ENCODE data around the gene MMS19. TPM values are rescaled to one million over a fixed set of nuclear protein-coding genes. Genes with fewer than 3 reads are reported as not detected.
"Not testable (repeated sequence)": the region's sequence is repeated elsewhere in the genome, so short reads cannot be mapped to it uniquely, and the experiment has no call there.

MMS19 gene
- total RNA-seq, 4 donors from 2014 or later, result 44.6 to 87.7 (median 73.7) TPM

DNA sequence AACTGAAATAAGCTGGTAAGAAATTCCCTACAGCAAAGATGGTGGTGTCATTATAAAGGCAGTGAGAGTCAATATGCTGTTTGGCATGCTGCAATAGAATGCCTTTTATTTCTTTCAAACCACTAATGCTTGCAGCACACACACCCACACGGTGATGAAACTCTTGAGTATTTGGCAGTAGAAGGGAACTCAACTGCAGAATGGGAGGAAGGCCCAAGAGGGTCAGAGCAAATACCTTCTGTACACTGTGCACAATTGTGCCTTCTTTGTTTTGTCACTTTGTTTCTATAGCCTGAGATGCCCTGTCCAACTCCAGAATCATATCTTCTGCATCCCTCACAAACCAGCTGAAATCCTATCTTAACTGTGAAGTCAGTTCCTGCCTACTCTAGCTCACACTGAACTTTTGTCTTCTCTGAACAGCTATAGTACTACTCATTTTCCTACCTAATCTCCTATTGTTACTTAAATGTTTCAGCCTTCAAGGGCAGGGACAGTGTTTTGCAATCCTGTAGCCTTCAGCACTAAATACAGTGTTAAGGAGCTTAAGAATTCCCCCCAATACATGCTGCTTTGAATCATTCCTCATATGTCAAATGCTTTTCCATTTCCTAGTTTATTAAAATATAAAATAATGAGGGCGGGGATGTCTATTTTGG, 22.2 kb downstream of the MMS19 start:
- DNase-seq, result no peak
- H3K27me3 ChIP-seq, result no peaks in the 10 kb centered on the region
- intact Hi-C loops (cut with DNase I; ENCODE audit: low total_unique reads), result no loop called here
- TF ChIP-seq POLR2A (IDR thresholded peaks at IDR 0.05), result no peak
- TF ChIP-seq CTCF (IDR thresholded peaks at IDR 0.05), result no peak
- no peaks in the 10 kb centered on the region for H3K9me3 ChIP-seq
- H3K36me3 ChIP-seq, result no peaks in the 10 kb centered on the region
- H3K4me3 ChIP-seq, result no peak overlapping the region
- H3K4me1 ChIP-seq, result no peaks in the 10 kb centered on the region
- H3K27ac ChIP-seq, result no peak overlapping the region

- H3K9me3 ChIP-seq, result no peaks in the 10 kb centered on the region
- intact Hi-C loops (cut with DNase I; ENCODE audit: low total_unique reads), result no loop called here
- TF ChIP-seq POLR2A (IDR thresholded peaks at IDR 0.05) (no peak), CTCF (IDR thresholded peaks at IDR 0.05) (no peak)
- H3K4me1 ChIP-seq, result no peaks in the 10 kb centered on the region
- DNase-seq, result no peak
- no peaks in the 10 kb centered on the region for H3K36me3 ChIP-seq
- H3K4me3 ChIP-seq, result no peak overlapping the region
- no peak overlapping the region for H3K27ac ChIP-seq
- H3K27me3 ChIP-seq, result no peaks in the 10 kb centered on the region
Measured at GRCh38 chr10:97474918-97475317, 23.3 kb downstream of the MMS19 start.

GRCh38 chr10:97468781-97469180, 29.4 kb downstream of the MMS19 start:
- H3K4me3 ChIP-seq; intact Hi-C loops (cut with DNase I; ENCODE audit: low total_unique reads); H3K27ac ChIP-seq; DNase-seq; H3K27me3 ChIP-seq; H3K9me3 ChIP-seq; H3K4me1 ChIP-seq; H3K36me3 ChIP-seq: not testable (repeated sequence)

DNA sequence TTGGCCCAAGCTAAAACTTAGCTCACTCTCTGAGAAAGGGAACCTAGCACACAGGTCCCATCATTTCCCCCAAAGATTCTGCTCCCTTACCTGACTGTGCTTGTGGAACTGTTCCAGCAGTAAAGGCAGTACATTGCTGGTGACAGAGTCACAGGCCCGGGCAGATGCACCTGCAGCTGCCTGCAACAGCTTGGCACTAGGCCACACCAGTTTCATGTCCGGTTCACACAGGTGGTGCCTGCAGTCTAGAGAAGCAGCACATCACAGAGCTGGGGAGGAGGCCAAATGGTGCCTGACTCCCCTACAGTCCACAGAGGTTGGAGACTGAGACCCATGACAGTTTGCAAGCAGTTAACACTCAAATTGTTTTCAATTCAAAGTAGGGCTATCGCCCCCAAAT, 30.1 kb downstream of the MMS19 start:
- Histone ChIP-seq H3K36me3 (no peaks in the 10 kb centered on the region), H3K27me3 (no peaks in the 10 kb centered on the region), H3K9me3 (no peaks in the 10 kb centered on the region), H3K27ac (no peak overlapping the region), H3K4me1 (no peaks in the 10 kb centered on the region), H3K4me3 (no peak overlapping the region)
- DNase-seq, result no peak
- TF ChIP-seq CTCF (IDR thresholded peaks at IDR 0.05), result no peak
- intact Hi-C loops (cut with DNase I; ENCODE audit: low total_unique reads), result no loop called here

DNA sequence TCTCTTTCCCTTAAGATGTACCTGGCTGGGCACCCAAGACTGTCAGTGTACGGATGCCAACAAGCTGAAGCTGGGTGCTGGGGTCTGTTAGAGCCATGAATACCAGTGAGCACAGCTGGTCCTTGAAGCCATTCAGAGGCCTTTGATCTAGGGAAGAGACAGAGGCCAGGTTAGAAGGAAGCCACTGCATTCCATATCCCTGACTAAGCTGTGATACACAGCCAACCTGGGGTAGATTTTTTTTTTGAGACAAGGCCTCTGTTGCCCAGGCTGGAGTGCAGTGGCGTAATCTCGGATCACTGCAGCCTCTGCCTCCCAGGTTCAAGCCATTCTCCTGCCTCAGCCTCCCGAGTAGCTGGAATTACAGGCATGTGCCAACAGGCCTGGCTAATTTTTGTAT, 31.5 kb downstream of the MMS19 start:
- H3K9me3 ChIP-seq, result no peaks in the 10 kb centered on the region

More for the DNA sequence above, 31.5 kb downstream of the MMS19 start:
- TF ChIP-seq POLR2A (IDR thresholded peaks at IDR 0.05) (no peak), CTCF (IDR thresholded peaks at IDR 0.05) (no peak)
- intact Hi-C loops (cut with DNase I; ENCODE audit: low total_unique reads), result no loop called here
- Histone ChIP-seq H3K36me3 (no peaks in the 10 kb centered on the region), H3K4me1 (no peaks in the 10 kb centered on the region), H3K27ac (no peak overlapping the region), H3K4me3 (no peak overlapping the region), H3K27me3 (no peaks in the 10 kb centered on the region)
- DNase-seq, result no peak
